SK-N-SH treated with all-trans-retinoic acid at 6 μM for 48 hours (cell line): ENCODE results near the gene ZNF557.

Experiments
- ATAC-seq: fragments of 200-7000 bp; cut with Tn5 transposase; 3 replicates; pipeline ENCODE4 v1.9.1; 2020; ENCODE audit warnings: mild to moderate bottlenecking, moderate library complexity
- ARNTL ChIP-seq: fragments of 450-650 bp; formaldehyde crosslinking; IDR thresholded peaks from 2 replicates; pipeline ENCODE4 v1.5.0; 2020; ENCODE audit warnings: low read depth, mild to moderate bottlenecking, moderate library complexity, borderline replicate concordance
- BACH2 ChIP-seq: fragments of 250-450 bp; sonication (Bioruptor Pico); IDR thresholded peaks from 2 replicates; pipeline ENCODE4 v1.9.0; 2021; ENCODE audit warnings: mild to moderate bottlenecking, borderline replicate concordance
- CSDC2 ChIP-seq: fragments of 250-450 bp; sonication (Bioruptor Pico); IDR thresholded peaks from 2 replicates; pipeline ENCODE4 v1.5.0; 2020; ENCODE audit warnings: mild to moderate bottlenecking, moderate library complexity
- ESRRG ChIP-seq: fragments of 250-450 bp; sonication (Bioruptor Pico); IDR thresholded peaks from 2 replicates; pipeline ENCODE4 v1.6.1; 2021; ENCODE audit warnings: mild to moderate bottlenecking
- GLIS3 ChIP-seq: fragments of 250-450 bp; sonication (Bioruptor Pico); IDR thresholded peaks from 2 replicates; pipeline ENCODE4 v1.5.0; 2020; ENCODE audit warnings: mild to moderate bottlenecking, moderate library complexity
- ISL1 ChIP-seq: fragments of 250-450 bp; sonication (Bioruptor Pico); IDR thresholded peaks from 2 replicates; pipeline ENCODE4 v2.1.2; 2022; ENCODE audit warnings: mild to moderate bottlenecking, moderate library complexity
- OSR1 ChIP-seq: fragments of 250-450 bp; sonication (Bioruptor Pico); IDR thresholded peaks from 2 replicates; pipeline ENCODE4 v1.8.0; 2022; ENCODE audit warnings: moderate library complexity, mild to moderate bottlenecking, inconsistent platforms
- RARB ChIP-seq: fragments of 250-450 bp; sonication (Bioruptor Pico); IDR thresholded peaks from 2 replicates; pipeline ENCODE4 v1.8.0; 2021; ENCODE audit warnings: mild to moderate bottlenecking, moderate library complexity
- TCF4 ChIP-seq: fragments of 250-450 bp; sonication (Bioruptor Pico); IDR thresholded peaks from 2 replicates; pipeline ENCODE4 v1.8.0; 2021; ENCODE audit warnings: mild to moderate bottlenecking, moderate library complexity, borderline replicate concordance
- TOX ChIP-seq: fragments of 250-450 bp; sonication (Bioruptor Pico); IDR thresholded peaks from 2 replicates; pipeline ENCODE4 v1.8.0; 2021; ENCODE audit warnings: mild to moderate bottlenecking, moderate library complexity, borderline replicate concordance
- ZC3H10 ChIP-seq: fragments of 250-450 bp; sonication (Bioruptor Pico); IDR thresholded peaks from 2 replicates; pipeline ENCODE4 v1.5.1; 2021; ENCODE audit warnings: mild to moderate bottlenecking, moderate library complexity
- ZFP3 ChIP-seq: fragments of 250-450 bp; sonication (Bioruptor Pico); IDR thresholded peaks from 2 replicates; pipeline ENCODE4 v1.5.0; 2020; ENCODE audit warnings: mild to moderate bottlenecking, moderate library complexity
- ZFP30 ChIP-seq: fragments of 450-650 bp; formaldehyde crosslinking; IDR thresholded peaks from 2 replicates; pipeline ENCODE4 v1.5.0; 2022; ENCODE audit warnings: mild to moderate bottlenecking, moderate library complexity
- ZNF70 ChIP-seq: fragments of 450-650 bp; formaldehyde crosslinking; IDR thresholded peaks from 2 replicates; pipeline ENCODE4 v1.5.0; 2020; ENCODE audit warnings: mild to moderate bottlenecking, moderate library complexity
- ZNF8 ChIP-seq: fragments of 450-650 bp; formaldehyde crosslinking; IDR thresholded peaks from 2 replicates; pipeline ENCODE4 v1.5.0; 2020; ENCODE audit warnings: mild to moderate bottlenecking, moderate library complexity
- TF ChIP-seq, protein P1 (sequence below): fragments of 250-450 bp; sonication (Bioruptor Pico); IDR thresholded peaks from 2 replicates; pipeline ENCODE4 v1.5.1; 2020; ENCODE audit warnings: low read depth, mild to moderate bottlenecking, moderate library complexity
- TF ChIP-seq, protein P2 (sequence below): fragments of 250-450 bp; sonication (Bioruptor Pico); IDR thresholded peaks from 2 replicates; pipeline ENCODE4 v1.8.0; 2021; ENCODE audit warnings: low read depth, mild to moderate bottlenecking, moderate library complexity, borderline replicate concordance
- TF ChIP-seq, protein P3 (sequence below): fragments of 250-450 bp; sonication (Bioruptor Pico); IDR thresholded peaks from 2 replicates; pipeline ENCODE4 v1.5.0; 2020; ENCODE audit warnings: mild to moderate bottlenecking, moderate library complexity
- TF ChIP-seq, protein P4 (sequence below): fragments of 250-450 bp; sonication (Bioruptor Pico); IDR thresholded peaks from 2 replicates; pipeline ENCODE4 v1.5.1; 2021; ENCODE audit warnings: mild to moderate bottlenecking, moderate library complexity

ZNF557 gene

DNA sequence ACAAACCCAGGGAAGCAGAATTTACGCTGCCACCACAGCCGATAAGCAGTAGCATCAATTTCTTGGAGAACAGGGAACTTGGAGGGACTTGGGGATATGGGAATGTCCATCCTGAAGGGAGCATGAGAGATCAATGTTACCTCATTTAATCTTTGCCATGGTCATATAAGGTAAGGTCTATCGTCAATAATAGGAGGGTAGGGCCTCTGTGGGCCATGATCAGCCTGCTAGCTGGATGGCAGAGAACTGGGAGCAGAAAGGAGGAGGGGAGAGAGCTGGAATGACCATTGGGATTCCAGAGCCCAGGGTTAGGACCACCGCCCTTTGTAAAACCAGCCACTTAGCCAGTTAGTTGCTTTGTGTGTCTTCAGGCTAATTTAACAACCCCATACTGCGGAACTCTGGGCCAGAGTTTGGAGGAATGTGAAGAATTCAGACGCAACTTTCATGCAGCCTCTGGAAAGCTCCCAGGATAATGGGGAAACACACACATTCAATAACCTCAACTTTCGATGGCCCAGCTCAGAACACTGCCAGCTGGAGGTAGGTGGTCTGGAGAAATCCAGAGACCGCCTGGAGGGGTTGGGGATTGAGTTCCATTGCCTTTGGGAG lies 40.3 kb downstream of the ZNF557 start:
- no peak for TF ChIP-seq BACH2 (CRISPR knock-in tag)
- TF ChIP-seq CSDC2 (CRISPR knock-in tag) = no peak
- TF ChIP-seq, protein P1, sequence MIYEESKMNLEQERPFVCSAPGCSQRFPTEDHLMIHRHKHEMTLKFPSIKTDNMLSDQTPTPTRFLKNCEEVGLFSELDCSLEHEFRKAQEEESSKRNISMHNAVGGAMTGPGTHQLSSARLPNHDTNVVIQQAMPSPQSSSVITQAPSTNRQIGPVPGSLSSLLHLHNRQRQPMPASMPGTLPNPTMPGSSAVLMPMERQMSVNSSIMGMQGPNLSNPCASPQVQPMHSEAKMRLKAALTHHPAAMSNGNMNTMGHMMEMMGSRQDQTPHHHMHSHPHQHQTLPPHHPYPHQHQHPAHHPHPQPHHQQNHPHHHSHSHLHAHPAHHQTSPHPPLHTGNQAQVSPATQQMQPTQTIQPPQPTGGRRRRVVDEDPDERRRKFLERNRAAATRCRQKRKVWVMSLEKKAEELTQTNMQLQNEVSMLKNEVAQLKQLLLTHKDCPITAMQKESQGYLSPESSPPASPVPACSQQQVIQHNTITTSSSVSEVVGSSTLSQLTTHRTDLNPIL (CRISPR knock-in tag) = no peak
- no peak for TF ChIP-seq ESRRG (CRISPR knock-in tag)
- TF ChIP-seq ZNF70 (CRISPR knock-in tag) = peak; percentile 95
- no peak for ATAC-seq

DNA sequence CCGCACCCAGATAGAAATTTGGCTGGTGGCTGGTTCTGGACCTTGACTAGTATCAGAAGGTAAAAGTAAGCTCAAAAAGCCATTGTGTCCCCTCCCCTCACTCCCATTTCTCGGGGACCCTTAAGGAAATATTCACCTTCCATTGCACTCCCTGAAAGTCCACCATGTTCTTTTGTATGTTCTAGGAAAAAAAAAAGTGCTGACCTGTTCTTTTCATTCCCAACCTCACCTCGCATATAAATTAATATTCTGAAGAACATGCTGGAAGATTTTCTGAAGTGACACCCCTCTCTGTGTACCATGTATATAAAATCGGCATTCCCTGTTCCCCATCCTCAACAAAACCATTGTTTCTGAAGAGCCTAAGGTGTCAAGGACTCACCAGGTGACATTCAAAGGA lies 43.2 kb downstream of the ZNF557 start:
- no peak for ATAC-seq
- TF ChIP-seq ZC3H10 (CRISPR knock-in tag) = no peak
- no peak for TF ChIP-seq BACH2 (CRISPR knock-in tag)
- TF ChIP-seq OSR1 (CRISPR knock-in tag) = no peak
- TF ChIP-seq ZNF8 = no peak
- TF ChIP-seq GLIS3 (CRISPR knock-in tag) = no peak
- TF ChIP-seq ZNF70 (CRISPR knock-in tag) = no peak

DNA sequence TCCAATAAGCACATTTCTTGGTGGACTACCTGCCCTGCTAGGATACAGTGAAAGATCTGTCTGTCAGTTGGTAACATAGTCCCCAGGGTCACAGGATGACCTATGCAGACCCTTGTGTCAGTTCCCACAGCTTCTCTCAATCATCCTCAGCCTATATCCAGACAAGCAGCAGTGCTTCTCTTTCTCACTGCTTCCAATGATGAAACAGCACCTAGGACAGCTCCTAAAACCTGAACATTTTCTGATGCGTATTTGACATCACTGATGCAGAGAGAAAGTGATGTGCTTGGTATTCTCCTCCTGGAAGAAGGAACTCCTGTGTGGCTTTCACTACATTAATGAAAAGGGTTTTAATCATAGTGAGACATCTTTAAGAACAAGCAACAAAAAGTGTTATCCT lies 43.7 kb downstream of the ZNF557 start:
- no peak for TF ChIP-seq TOX (CRISPR knock-in tag)
- TF ChIP-seq, protein P2, sequence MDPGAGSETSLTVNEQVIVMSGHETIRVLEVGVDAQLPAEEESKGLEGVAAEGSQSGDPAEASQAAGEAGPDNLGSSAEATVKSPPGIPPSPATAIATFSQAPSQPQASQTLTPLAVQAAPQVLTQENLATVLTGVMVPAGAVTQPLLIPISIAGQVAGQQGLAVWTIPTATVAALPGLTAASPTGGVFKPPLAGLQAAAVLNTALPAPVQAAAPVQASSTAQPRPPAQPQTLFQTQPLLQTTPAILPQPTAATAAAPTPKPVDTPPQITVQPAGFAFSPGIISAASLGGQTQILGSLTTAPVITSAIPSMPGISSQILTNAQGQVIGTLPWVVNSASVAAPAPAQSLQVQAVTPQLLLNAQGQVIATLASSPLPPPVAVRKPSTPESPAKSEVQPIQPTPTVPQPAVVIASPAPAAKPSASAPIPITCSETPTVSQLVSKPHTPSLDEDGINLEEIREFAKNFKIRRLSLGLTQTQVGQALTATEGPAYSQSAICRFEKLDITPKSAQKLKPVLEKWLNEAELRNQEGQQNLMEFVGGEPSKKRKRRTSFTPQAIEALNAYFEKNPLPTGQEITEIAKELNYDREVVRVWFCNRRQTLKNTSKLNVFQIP = no peak
- TF ChIP-seq ISL1 (CRISPR knock-in tag) = no peak
- TF ChIP-seq, protein P3, sequence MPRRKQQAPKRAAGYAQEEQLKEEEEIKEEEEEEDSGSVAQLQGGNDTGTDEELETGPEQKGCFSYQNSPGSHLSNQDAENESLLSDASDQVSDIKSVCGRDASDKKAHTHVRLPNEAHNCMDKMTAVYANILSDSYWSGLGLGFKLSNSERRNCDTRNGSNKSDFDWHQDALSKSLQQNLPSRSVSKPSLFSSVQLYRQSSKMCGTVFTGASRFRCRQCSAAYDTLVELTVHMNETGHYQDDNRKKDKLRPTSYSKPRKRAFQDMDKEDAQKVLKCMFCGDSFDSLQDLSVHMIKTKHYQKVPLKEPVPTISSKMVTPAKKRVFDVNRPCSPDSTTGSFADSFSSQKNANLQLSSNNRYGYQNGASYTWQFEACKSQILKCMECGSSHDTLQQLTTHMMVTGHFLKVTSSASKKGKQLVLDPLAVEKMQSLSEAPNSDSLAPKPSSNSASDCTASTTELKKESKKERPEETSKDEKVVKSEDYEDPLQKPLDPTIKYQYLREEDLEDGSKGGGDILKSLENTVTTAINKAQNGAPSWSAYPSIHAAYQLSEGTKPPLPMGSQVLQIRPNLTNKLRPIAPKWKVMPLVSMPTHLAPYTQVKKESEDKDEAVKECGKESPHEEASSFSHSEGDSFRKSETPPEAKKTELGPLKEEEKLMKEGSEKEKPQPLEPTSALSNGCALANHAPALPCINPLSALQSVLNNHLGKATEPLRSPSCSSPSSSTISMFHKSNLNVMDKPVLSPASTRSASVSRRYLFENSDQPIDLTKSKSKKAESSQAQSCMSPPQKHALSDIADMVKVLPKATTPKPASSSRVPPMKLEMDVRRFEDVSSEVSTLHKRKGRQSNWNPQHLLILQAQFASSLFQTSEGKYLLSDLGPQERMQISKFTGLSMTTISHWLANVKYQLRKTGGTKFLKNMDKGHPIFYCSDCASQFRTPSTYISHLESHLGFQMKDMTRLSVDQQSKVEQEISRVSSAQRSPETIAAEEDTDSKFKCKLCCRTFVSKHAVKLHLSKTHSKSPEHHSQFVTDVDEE (CRISPR knock-in tag) = no peak
- no peak for TF ChIP-seq OSR1 (CRISPR knock-in tag)
- no peak for TF ChIP-seq RARB (CRISPR knock-in tag)
- TF ChIP-seq ESRRG (CRISPR knock-in tag) = no peak
- TF ChIP-seq ZNF8 = no peak
- no peak for TF ChIP-seq GLIS3 (CRISPR knock-in tag)
- TF ChIP-seq ARNTL (CRISPR knock-in tag) = no peak
- TF ChIP-seq ZFP3 (CRISPR knock-in tag) = no peak
- TF ChIP-seq, protein P4, sequence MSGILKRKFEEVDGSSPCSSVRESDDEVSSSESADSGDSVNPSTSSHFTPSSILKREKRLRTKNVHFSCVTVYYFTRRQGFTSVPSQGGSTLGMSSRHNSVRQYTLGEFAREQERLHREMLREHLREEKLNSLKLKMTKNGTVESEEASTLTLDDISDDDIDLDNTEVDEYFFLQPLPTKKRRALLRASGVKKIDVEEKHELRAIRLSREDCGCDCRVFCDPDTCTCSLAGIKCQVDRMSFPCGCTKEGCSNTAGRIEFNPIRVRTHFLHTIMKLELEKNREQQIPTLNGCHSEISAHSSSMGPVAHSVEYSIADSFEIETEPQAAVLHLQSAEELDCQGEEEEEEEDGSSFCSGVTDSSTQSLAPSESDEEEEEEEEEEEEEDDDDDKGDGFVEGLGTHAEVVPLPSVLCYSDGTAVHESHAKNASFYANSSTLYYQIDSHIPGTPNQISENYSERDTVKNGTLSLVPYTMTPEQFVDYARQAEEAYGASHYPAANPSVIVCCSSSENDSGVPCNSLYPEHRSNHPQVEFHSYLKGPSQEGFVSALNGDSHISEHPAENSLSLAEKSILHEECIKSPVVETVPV (CRISPR knock-in tag) = no peak
- TF ChIP-seq ZC3H10 (CRISPR knock-in tag) = no peak
- TF ChIP-seq CSDC2 (CRISPR knock-in tag) = no peak
- no peak for ATAC-seq

DNA sequence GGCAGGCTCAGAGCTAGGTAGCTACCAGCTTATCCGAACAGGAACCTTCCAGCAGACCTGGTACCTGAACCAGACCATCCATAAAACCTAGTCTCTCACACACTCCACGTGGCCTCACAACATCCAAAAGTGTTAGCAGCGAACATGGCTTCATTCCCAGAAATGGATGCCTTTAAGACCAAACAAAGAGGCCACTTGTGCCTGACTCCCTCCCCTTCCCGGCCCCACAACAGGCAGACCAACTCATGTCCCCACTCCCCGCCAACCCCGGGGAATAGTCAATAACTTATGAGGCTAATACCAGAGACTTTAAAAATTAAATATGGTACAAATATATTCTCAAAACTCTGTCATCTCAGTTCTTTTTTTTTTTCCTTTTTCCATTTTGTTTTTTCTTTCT lies 46.2 kb downstream of the ZNF557 start:
- TF ChIP-seq TCF4 (CRISPR knock-in tag) (no peak), ZFP30 (CRISPR knock-in tag) (no peak), TOX (CRISPR knock-in tag) (no peak), ZFP3 (CRISPR knock-in tag) (no peak)
- TF ChIP-seq, protein P3 (CRISPR knock-in tag) = no peak
- TF ChIP-seq, all 23 proteins: peak for 0
- ATAC-seq = no peak
